Neural cell (in vitro differentiated cells): Measurements from ENCODE around the gene FOXK1. TPM values are rescaled to one million over a fixed set of nuclear protein-coding genes. Genes with fewer than 3 reads are reported as not detected.

Experiments used
- H2AFZ ChIP-seq: fragments of 200-600, 300-800 bp; sonication (generic), shearing (Covaris generic); 2 replicates; pipeline ENCODE4 v1.6.0; 2014; ENCODE audit warnings: low read depth, mild to moderate bottlenecking, antibody characterized with exemption, low read length, moderate library complexity
- H3F3A ChIP-seq: fragments of 200-600 bp; shearing (Covaris generic); 2 replicates; pipeline ENCODE4 v1.6.1; 2016; ENCODE audit warnings: mild to moderate bottlenecking, moderate library complexity, mixed read lengths, antibody characterized with exemption, low read length; ENCODE audit not compliant: insufficient read depth, poor library complexity, severe bottlenecking
- H3K27ac ChIP-seq: fragments of 200-600, 300-800 bp; sonication (generic), shearing (Covaris generic); 2 replicates; pipeline ENCODE4 v1.5.1; 2014; ENCODE audit warnings: mild to moderate bottlenecking, low read length, moderate library complexity
- H3K27me3 ChIP-seq: fragments of 300-800, 200-600 bp; sonication (generic), shearing (Covaris generic); 2 replicates; pipeline ENCODE4 v1.6.0; 2014; ENCODE audit warnings: mild to moderate bottlenecking, low read depth, low read length, moderate library complexity; ENCODE audit not compliant: insufficient read depth
- H3K36me3 ChIP-seq: fragments of 300-800, 200-600 bp; sonication (generic), shearing (Covaris generic); 2 replicates; pipeline ENCODE4 v1.5.1; 2014; ENCODE audit warnings: mild to moderate bottlenecking, antibody characterized with exemption, low read length, moderate library complexity; ENCODE audit not compliant: insufficient read depth
- H3K4me2 ChIP-seq: fragments of 300-800, 200-600 bp; sonication (generic), shearing (Covaris generic); 2 replicates; pipeline ENCODE4 v1.6.0; 2014; ENCODE audit warnings: mild to moderate bottlenecking, low read length
- H3K4me3 ChIP-seq: fragments of 300-800, 200-600 bp; sonication (generic), shearing (Covaris generic); 2 replicates; pipeline ENCODE4 v1.5.1; 2014; ENCODE audit warnings: mild to moderate bottlenecking, low read length, moderate library complexity
- H3K79me2 ChIP-seq: fragments of 200-600 bp; shearing (Covaris generic); replicated peaks from 2 replicates; pipeline ENCODE4 v1.6.0; 2014; ENCODE audit warnings: mild to moderate bottlenecking, low read length, moderate library complexity; ENCODE audit not compliant: insufficient read depth
- H3K9ac ChIP-seq: fragments of 300-800, 200-600 bp; sonication (generic), shearing (Covaris generic); 2 replicates; pipeline ENCODE4 v1.6.1; 2016; ENCODE audit warnings: mild to moderate bottlenecking, low read length, mixed read lengths
- H3K9me2 ChIP-seq: fragments of 200-600 bp; shearing (Covaris generic); 2 replicates; pipeline ENCODE4 v1.6.1; 2016; ENCODE audit warnings: mild to moderate bottlenecking, low read length, mixed read lengths; ENCODE audit not compliant: insufficient read depth
- H3K9me3 ChIP-seq: fragments of 200-600, 300-800 bp; sonication (generic), shearing (Covaris generic); 2 replicates; pipeline ENCODE4 v1.6.1; 2016; ENCODE audit warnings: mild to moderate bottlenecking, mixed run types, low read length, moderate library complexity, mixed read lengths
- H4K20me1 ChIP-seq: fragments of 200-600 bp; shearing (Covaris generic); 2 replicates; pipeline ENCODE4 v1.6.1; 2016; ENCODE audit warnings: mild to moderate bottlenecking, mixed run types; ENCODE audit not compliant: insufficient read depth
- EP300 ChIP-seq: fragments of 450-650 bp; conservative IDR thresholded peaks from 2 replicates; pipeline ENCODE4 v1.6.1; 2014; ENCODE audit warnings: antibody characterized with exemption, mild to moderate bottlenecking, moderate library complexity; ENCODE audit not compliant: poor library complexity, severe bottlenecking
- EZH2 ChIP-seq: fragments of 200-600, 300-800 bp; shearing (Covaris generic), sonication (generic); IDR thresholded peaks from 2 replicates; pipeline ENCODE4 v1.6.1; 2014; ENCODE audit warnings: antibody characterized with exemption, low read length, borderline replicate concordance, mild to moderate bottlenecking; ENCODE audit not compliant: insufficient read depth, poor library complexity, severe bottlenecking
- MXI1 ChIP-seq: fragments of 450-650 bp; conservative IDR thresholded peaks from 2 replicates; pipeline ENCODE4 v1.6.1; 2014; ENCODE audit warnings: antibody characterized with exemption, mild to moderate bottlenecking; ENCODE audit not compliant: poor library complexity, severe bottlenecking
- POLR2AphosphoS5 ChIP-seq: IDR thresholded peaks from 2 replicates; pipeline ENCODE4 v1.6.1; 2012
- RAD21 ChIP-seq: fragments of 450-650 bp; conservative IDR thresholded peaks from 2 replicates; pipeline ENCODE4 v1.6.1; 2014; ENCODE audit warnings: antibody characterized with exemption, mild to moderate bottlenecking, moderate library complexity
- REST ChIP-seq: IDR thresholded peaks from 2 replicates; pipeline ENCODE4 v1.6.1; 2012; ENCODE audit warnings: borderline replicate concordance
- SMC3 ChIP-seq: fragments of 450-650 bp; conservative IDR thresholded peaks from 2 replicates; pipeline ENCODE4 v1.6.1; 2014; ENCODE audit warnings: antibody characterized with exemption, mild to moderate bottlenecking, moderate library complexity; ENCODE audit not compliant: poor library complexity
- TAF1 ChIP-seq: IDR thresholded peaks from 2 replicates; pipeline ENCODE4 v1.6.1; 2012; ENCODE audit warnings: low read depth
- polyA plus RNA-seq: library from polyadenylated mRNA; depleted of rRNA; stranded (reverse); fragments of >200 nt; gene quantifications from 2 replicates; pipeline ENCODE4 v1.2.3, GENCODE V29; 2014
- TF ChIP-seq, protein P1 (sequence below): fragments of 450-650 bp; IDR thresholded peaks from 2 replicates; pipeline ENCODE4 v1.5.1; 2014; ENCODE audit warnings: antibody characterized with exemption, mild to moderate bottlenecking, moderate library complexity; ENCODE audit not compliant: poor library complexity, severe bottlenecking

FOXK1 gene
- polyA plus RNA-seq, 1 donor from 2014 or later: 7.4 TPM

GRCh38 chr7:4653771-4654170, 28.3 kb upstream of the FOXK1 start:
- Histone ChIP-seq H3K79me2 (no peaks in the 10 kb centered on the region), H3K9me2 (no peaks in the 10 kb centered on the region), H3K27ac (no peak overlapping the region), H3K4me3 (no peak overlapping the region), H3K9me3 (no peaks in the 10 kb centered on the region), H4K20me1 (no peaks in the 10 kb centered on the region), H3K27me3 (no peaks in the 10 kb centered on the region), H2AFZ (no peak overlapping the region), H3K9ac (no peak overlapping the region), H3F3A (peaks cover 11% of the 10 kb centered on the region), H3K36me3 (no peaks in the 10 kb centered on the region), H3K4me2 (no peak overlapping the region)
- TF ChIP-seq TAF1: no peak
- no peak for TF ChIP-seq REST
- TF ChIP-seq EZH2: no peak
- TF ChIP-seq SMC3: no peak
- TF ChIP-seq RAD21: no peak
- no peak for TF ChIP-seq POLR2AphosphoS5
- TF ChIP-seq MXI1: no peak
- TF ChIP-seq, protein P1, sequence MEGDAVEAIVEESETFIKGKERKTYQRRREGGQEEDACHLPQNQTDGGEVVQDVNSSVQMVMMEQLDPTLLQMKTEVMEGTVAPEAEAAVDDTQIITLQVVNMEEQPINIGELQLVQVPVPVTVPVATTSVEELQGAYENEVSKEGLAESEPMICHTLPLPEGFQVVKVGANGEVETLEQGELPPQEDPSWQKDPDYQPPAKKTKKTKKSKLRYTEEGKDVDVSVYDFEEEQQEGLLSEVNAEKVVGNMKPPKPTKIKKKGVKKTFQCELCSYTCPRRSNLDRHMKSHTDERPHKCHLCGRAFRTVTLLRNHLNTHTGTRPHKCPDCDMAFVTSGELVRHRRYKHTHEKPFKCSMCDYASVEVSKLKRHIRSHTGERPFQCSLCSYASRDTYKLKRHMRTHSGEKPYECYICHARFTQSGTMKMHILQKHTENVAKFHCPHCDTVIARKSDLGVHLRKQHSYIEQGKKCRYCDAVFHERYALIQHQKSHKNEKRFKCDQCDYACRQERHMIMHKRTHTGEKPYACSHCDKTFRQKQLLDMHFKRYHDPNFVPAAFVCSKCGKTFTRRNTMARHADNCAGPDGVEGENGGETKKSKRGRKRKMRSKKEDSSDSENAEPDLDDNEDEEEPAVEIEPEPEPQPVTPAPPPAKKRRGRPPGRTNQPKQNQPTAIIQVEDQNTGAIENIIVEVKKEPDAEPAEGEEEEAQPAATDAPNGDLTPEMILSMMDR: no peak
- no peak for TF ChIP-seq EP300

GRCh38 chr7:4655311-4655710, 26.8 kb upstream of the FOXK1 start:
- peak overlapping the region; percentile 54 for H3K9ac ChIP-seq
- no peaks in the 10 kb centered on the region for H3K79me2 ChIP-seq
- H3K9me3 ChIP-seq: peaks cover 5% of the 10 kb centered on the region
- H3K36me3 ChIP-seq: no peaks in the 10 kb centered on the region
- peaks cover 10% of the 10 kb centered on the region for H3F3A ChIP-seq
- H2AFZ ChIP-seq: no peak overlapping the region
- peak overlapping the region; percentile 27 for H3K4me3 ChIP-seq
- H3K4me2 ChIP-seq: peak overlapping the region; percentile 30
- H3K27me3 ChIP-seq: no peaks in the 10 kb centered on the region
- TF ChIP-seq RAD21: no peak
- no peak for TF ChIP-seq SMC3
- no peak for TF ChIP-seq EZH2
- no peak for TF ChIP-seq REST
- TF ChIP-seq MXI1: no peak
- TF ChIP-seq TAF1: no peak
- no peaks in the 10 kb centered on the region for H4K20me1 ChIP-seq
- peak overlapping the region; percentile 93 for H3K27ac ChIP-seq
- no peaks in the 10 kb centered on the region for H3K9me2 ChIP-seq
